Activated CD4-positive, alpha-beta T cell treated with anti-CD3 and anti-CD28 coated beads, Interleukin-2, Interleukin-6, amounts not matched to agents 100 ng/mL and 50 ng/mL, durations not matched to agents 16 hours and 8 hours (primary cell): ENCODE measurements around the gene ZBTB7C.

Experiments used
- DNase-seq: peaks from one replicate; pipeline ENCODE4 v3.0.0-alpha.2; 2020

The ZBTB7C gene

GRCh38 chr18:48045744-48046143 lies 363.4 kb downstream of the ZBTB7C start:
- DNase-seq, result no peak

GRCh38 chr18:48044944-48045343 lies 364.2 kb downstream of the ZBTB7C start:
- no peak for DNase-seq

- no peak for DNase-seq
Observed at GRCh38 chr18:48043166-48043565, 366.0 kb downstream of the ZBTB7C start.

- no peak for DNase-seq
Observed at GRCh38 chr18:48042431-48042830, 366.8 kb downstream of the ZBTB7C start.

GRCh38 chr18:48040457-48041110 lies 368.6 kb downstream of the ZBTB7C start:
- DNase-seq, result no peak

GRCh38 chr18:48039769-48040215 lies 369.4 kb downstream of the ZBTB7C start:
- no peak for DNase-seq

GRCh38 chr18:48038636-48039035 lies 370.5 kb downstream of the ZBTB7C start:
- no peak for DNase-seq

GRCh38 chr18:48037481-48038271 lies 371.5 kb downstream of the ZBTB7C start:
- no peak for DNase-seq

- DNase-seq, result no peak
Observed at GRCh38 chr18:48036641-48037421, 372.4 kb downstream of the ZBTB7C start.

GRCh38 chr18:48036226-48036625 lies 373.0 kb downstream of the ZBTB7C start:
- no peak for DNase-seq

GRCh38 chr18:48035556-48035860 lies 373.7 kb downstream of the ZBTB7C start:
- DNase-seq, result no peak

- no peak for DNase-seq
Observed at GRCh38 chr18:48034651-48035555, 374.3 kb downstream of the ZBTB7C start.

GRCh38 chr18:48033790-48034650 lies 375.2 kb downstream of the ZBTB7C start:
- no peak for DNase-seq

GRCh38 chr18:48032876-48033789 lies 376.1 kb downstream of the ZBTB7C start:
- no peak for DNase-seq

- no peak for DNase-seq
Observed at GRCh38 chr18:48031641-48032040, 377.5 kb downstream of the ZBTB7C start.

- peak; percentile 26 for DNase-seq
Observed at GRCh38 chr18:48030616-48031480, 378.3 kb downstream of the ZBTB7C start.

GRCh38 chr18:48029296-48029986 lies 379.7 kb downstream of the ZBTB7C start:
- no peak for DNase-seq

- no peak for DNase-seq
Observed at GRCh38 chr18:48028696-48029095, 380.5 kb downstream of the ZBTB7C start.

- DNase-seq, result no peak
Observed at GRCh38 chr18:48028081-48028480, 381.1 kb downstream of the ZBTB7C start.
